ENCODE data around the gene PDE4B.

The PDE4B gene

DNA sequence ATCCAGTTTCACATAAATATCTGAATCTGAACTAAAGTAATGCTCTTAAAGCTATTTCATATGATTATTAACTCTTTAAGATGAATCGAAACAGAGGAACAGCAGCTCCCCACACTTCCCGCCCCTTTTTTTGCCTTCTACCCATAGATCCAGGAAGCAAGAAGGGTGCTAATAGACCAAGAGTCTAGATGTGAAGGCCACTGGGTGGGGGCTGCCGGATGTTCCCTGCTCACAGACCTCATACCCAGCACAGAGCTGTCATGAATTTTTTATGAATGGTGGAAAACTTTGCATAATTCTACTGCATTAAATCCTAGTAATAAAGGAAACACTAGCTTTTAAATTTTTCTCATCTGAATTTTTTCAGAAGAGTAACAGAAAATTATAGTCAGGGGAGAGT lies 457.4 kb downstream of the PDE4B start:
- TF ChIP-seq, protein P1, sequence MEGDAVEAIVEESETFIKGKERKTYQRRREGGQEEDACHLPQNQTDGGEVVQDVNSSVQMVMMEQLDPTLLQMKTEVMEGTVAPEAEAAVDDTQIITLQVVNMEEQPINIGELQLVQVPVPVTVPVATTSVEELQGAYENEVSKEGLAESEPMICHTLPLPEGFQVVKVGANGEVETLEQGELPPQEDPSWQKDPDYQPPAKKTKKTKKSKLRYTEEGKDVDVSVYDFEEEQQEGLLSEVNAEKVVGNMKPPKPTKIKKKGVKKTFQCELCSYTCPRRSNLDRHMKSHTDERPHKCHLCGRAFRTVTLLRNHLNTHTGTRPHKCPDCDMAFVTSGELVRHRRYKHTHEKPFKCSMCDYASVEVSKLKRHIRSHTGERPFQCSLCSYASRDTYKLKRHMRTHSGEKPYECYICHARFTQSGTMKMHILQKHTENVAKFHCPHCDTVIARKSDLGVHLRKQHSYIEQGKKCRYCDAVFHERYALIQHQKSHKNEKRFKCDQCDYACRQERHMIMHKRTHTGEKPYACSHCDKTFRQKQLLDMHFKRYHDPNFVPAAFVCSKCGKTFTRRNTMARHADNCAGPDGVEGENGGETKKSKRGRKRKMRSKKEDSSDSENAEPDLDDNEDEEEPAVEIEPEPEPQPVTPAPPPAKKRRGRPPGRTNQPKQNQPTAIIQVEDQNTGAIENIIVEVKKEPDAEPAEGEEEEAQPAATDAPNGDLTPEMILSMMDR (conservative IDR thresholded peaks at IDR 0.05) = no peak
- no peak overlapping the region for H3K27ac ChIP-seq

DNA sequence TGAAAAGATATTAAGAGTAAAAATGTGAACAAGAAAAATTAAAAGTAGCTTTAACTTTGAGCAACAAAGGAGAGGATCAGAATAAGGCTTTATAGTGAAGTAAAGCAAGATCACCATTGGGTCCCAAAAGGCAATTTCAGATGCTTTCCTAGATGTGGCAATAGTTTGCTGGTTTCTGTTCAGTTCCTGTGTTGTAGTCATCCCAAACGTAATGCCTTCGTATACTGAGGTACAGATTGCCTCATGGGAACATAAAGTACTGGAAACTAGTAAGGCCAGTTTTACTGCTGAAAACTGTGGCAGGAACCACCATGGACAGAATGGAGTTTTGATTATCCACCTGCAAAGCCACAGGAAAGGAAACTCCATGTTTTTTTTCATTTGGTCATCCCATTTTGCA lies 457.8 kb downstream of the PDE4B start:
- TF ChIP-seq, protein P1 (conservative IDR thresholded peaks at IDR 0.05) = no peak
- no peak overlapping the region for H3K27ac ChIP-seq

DNA sequence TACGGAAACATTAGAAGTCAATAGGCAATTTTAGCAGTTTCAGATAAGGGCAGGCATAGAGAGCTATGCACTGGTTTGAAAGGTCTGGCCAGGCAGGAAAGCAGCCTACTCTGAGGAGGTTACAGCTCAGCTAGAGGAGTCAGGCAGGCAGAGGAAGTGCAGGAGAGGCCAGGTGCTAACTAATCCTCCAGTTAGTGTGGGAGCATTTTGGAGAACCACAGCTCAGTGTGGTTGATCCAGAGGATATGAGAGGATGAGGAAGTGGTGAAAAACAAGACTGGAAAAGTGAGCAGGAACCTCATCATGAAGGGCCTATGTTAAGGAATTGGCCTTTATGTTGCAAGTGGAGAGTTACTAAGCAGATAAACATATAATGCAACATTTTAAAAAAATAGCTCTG lies 458.9 kb downstream of the PDE4B start:
- no peak overlapping the region for H3K27ac ChIP-seq

DNA sequence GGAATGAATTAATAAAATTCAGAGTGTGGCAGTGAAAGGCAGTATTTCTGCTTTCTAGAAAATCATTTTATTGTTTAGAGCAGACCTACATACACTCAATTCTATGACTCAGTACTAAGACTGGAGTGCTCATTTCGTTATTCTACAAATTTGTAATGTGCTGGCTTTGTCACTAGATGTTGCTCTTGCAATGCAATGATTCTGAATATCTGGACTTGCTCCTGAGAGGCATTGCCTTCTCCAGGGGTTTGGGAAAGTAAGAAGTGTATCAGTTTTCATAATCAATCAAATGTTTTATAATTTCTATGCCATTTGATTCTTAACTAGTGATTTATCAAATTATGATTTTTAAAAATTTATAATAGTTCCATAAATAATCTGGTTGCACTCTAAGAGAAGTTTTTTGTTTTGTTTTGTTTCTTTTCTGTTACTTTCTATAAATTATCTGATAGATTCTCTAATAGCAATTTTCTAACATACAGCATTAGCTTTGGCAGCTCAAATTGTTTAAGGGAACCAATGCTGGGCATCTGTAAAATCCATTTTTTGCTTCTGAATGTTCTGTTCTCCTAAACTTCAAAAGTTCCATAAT lies 460.7 kb downstream of the PDE4B start:
- peak overlapping the region; percentile 13; the same call in 1 of the 2 replicates for H3K27ac ChIP-seq
- TF ChIP-seq, protein P1 (conservative IDR thresholded peaks at IDR 0.05) = peak; percentile 88

More for the DNA sequence above, 458.9 kb downstream of the PDE4B start:
- TF ChIP-seq, protein P1 (conservative IDR thresholded peaks at IDR 0.05) = no peak

DNA sequence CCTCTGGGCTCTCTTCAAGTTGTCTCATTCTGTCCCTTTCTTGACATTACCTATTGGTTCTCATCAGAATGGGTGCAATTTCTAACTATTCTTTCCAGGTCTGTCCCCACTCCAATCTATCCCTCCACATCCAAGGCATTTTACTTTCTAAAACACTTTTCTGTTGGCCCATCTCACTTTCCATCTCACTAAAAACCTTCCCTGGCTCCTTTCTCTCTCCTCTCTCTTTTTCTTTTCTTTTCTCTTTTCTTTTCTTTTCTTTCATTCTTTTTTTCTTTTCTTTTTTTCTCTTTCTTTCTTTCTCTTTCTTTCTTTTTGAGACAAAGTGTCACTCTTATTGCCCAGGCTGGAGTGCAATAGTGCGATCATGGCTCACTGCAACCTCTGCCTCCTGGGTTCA lies 462.1 kb downstream of the PDE4B start:
- TF ChIP-seq, protein P1 (conservative IDR thresholded peaks at IDR 0.05) = no peak
- no peak overlapping the region for H3K27ac ChIP-seq

DNA sequence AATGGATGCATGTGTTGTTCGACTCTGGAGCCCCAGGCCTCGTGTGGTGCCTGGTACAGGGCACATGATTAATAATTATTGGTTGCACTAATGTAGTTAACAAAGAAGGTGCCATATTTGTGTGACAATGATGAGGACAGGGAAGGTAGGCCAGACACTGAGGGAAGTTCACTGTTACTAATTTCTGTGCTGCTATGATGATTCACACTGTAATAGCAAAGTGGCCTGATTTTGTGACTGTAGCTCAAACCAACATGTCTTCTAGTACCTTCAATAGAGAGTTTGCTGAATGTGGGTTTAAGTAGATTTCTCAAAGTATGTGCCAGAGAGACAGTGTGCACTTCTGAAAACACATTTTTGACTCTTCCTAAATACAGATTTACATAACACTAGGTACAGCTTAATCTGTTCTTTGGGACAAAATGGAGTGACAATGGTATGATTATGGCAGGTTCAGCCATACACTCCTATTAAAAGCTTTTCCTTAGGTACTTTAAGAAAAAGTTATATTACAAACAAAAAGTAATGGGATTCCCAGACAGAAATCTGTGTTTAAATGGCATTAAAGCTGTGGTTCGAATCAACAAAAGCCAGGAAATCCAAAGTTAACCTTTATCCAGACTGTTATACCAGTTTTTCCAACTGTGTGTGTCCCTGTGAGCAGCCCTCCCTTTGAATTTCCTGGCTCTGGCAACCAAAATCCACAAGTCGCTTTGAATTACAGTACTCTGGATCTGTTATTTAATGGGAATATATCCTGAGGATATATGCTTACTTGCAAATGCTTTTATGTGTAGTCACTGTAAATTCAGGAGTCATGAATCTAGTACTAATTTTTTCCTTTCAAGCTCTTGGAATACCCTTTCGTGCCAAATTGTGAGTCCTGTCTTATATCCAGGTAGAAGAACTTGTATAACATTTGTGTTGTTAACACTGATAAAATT lies 464.2 kb downstream of the PDE4B start:
- TF ChIP-seq, protein P1 (conservative IDR thresholded peaks at IDR 0.05) = no peak
- H3K27ac ChIP-seq = no peak overlapping the region

DNA sequence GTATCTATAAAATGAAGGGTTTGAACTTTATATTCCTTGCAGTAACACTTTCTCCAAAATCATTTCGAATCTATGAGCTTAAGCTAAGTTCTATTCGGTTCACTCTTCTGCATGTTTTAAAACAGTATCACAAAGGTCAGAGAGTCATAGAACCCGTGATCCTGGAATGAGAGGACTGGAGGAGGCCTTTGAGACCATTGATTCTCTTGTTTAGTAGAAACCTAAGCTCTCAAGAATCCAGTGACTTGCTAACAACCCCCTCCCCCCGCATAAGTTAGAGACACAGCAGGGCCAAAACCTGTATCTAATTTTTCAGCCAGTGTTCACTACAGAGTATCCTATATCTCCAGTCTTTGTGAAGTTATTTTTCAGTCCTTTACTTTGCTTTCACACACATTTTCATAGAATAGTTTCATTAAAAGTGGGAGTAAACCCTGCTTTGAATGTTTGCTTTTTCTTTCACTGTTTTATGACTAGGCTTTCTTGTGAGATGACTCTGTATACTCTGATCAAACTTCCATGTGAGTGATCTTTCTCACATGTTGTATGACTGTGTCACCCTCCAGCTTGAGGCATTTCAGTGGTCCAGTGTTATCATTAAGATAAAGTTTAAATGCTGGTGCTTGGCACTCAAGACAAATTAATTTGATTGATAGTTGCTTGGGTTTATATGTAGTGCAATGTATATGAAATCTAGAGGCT lies 465.9 kb downstream of the PDE4B start:
- no peak overlapping the region for H3K27ac ChIP-seq
- TF ChIP-seq, protein P1 (conservative IDR thresholded peaks at IDR 0.05) = no peak

Measured in VCaP (cell line).